ENCODE results near the gene FAM219A. TPM values are rescaled to one million over a fixed set of nuclear protein-coding genes. Genes with fewer than 3 reads are reported as not detected.

FAM219A gene
- total RNA-seq, 1 experiment from 2014 or later, result 63.3 TPM

DNA sequence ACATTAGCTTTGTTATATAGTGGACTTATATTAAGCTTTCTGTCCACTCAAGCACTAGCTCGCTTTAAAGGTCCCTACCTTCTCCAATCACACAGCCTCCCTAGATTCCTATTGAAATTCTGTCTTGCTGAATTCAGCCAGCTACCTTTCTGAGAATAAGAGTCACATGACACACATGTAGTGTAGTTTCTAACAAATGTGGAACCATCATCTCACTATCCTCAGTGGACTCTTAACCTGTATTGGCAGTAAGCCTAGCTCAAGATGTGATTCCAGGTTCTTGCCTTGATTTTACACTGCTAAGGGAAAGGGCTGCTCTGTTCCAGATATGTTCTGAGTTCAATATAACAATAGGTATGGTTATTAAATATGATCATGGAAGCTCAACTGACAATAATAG lies 11.4 kb downstream of the FAM219A start:
- POLR2A ChIA-PET (ENCODE audit: low non-redundant PET), result no interaction called here
- Histone ChIP-seq H3K4me3 (ENCODE audit: low read depth, low read length, poor library complexity, severe bottlenecking) (no peak overlapping the region), H3K4me1 (ENCODE audit: insufficient read depth, low read length, poor library complexity, severe bottlenecking) (peaks cover 35% of the 10 kb centered on the region), H3K36me3 (ENCODE audit: insufficient read depth, low read length, poor library complexity, severe bottlenecking) (no peaks in the 10 kb centered on the region), H3K27ac (ENCODE audit: low read depth, low read length, poor library complexity, severe bottlenecking) (no peak overlapping the region), H3K9me3 (ENCODE audit: low read depth, low read length, poor library complexity, severe bottlenecking) (no peaks in the 10 kb centered on the region), H3K27me3 (replicated peaks; ENCODE audit: insufficient read depth, low read depth, low read length, poor library complexity) (no peaks in the 10 kb centered on the region)
- intact Hi-C loops (cut with micrococcal nuclease; ENCODE audit: unreplicated experiment), result loop anchor here (2.0 kb wide), 1 partner anchor 34 kb away; no protein-coding TSS in a partner anchor
- no TSS peak for BruUV-seq (replicated peaks)
- CTCF ChIA-PET, result no interaction called here
- TF ChIP-seq CTCF (conservative IDR thresholded peaks at IDR 0.05; ENCODE audit: low read depth, low read length) (no peak), EZH2 (IDR thresholded peaks at IDR 0.05; ENCODE audit: borderline replicate concordance, low read depth, low read length, poor library complexity, severe bottlenecking) (no peak)
- no peak for DNase-seq (ENCODE audit: low spot score)

DNA sequence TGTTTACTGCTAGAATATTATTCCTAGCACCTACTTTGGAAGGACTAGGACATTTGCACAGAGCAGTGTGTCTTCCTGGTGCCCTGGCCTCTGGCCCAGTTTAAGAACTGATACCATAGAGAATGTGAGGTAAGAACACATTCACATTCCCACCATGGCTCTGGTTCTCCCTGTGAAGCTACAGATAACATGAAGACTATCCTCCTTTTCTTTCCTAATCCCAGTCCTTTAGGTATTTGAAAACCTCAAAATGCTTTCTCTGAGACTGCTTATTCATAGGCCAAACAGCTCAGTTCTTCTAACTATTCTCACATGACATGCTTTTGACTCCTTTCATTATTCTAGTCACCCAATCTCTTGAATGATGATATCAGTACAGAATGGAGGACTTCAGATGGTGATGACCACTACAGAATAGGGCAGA lies 11.9 kb downstream of the FAM219A start:
- CTCF ChIA-PET, result no interaction called here
- Histone ChIP-seq H3K36me3 (ENCODE audit: insufficient read depth, low read length, poor library complexity, severe bottlenecking) (no peaks in the 10 kb centered on the region), H3K27me3 (replicated peaks; ENCODE audit: insufficient read depth, low read depth, low read length, poor library complexity) (no peaks in the 10 kb centered on the region), H3K4me1 (ENCODE audit: insufficient read depth, low read length, poor library complexity, severe bottlenecking) (peaks cover 38% of the 10 kb centered on the region), H3K4me3 (ENCODE audit: low read depth, low read length, poor library complexity, severe bottlenecking) (no peak overlapping the region), H3K9me3 (ENCODE audit: low read depth, low read length, poor library complexity, severe bottlenecking) (no peaks in the 10 kb centered on the region), H3K27ac (ENCODE audit: low read depth, low read length, poor library complexity, severe bottlenecking) (no peak overlapping the region)
- intact Hi-C loops (cut with micrococcal nuclease; ENCODE audit: unreplicated experiment), result loop anchor here (2.0 kb wide), 1 partner anchor 34 kb away; no protein-coding TSS in a partner anchor
- no peak for DNase-seq (ENCODE audit: low spot score)
- TF ChIP-seq CTCF (conservative IDR thresholded peaks at IDR 0.05; ENCODE audit: low read depth, low read length) (no peak), EZH2 (IDR thresholded peaks at IDR 0.05; ENCODE audit: borderline replicate concordance, low read depth, low read length, poor library complexity, severe bottlenecking) (no peak)
- no TSS peak for BruUV-seq (replicated peaks)
- POLR2A ChIA-PET (ENCODE audit: low non-redundant PET), result interaction anchor here (0.6 kb wide), 1 partner anchor 32 kb away, joined by 4 read pairs; no protein-coding TSS in a partner anchor

- no peak overlapping the region for H3K4me3 ChIP-seq (ENCODE audit: low read depth, low read length, poor library complexity, severe bottlenecking)
- DNase-seq (ENCODE audit: low spot score), result no peak
- intact Hi-C loops (cut with micrococcal nuclease; ENCODE audit: unreplicated experiment), result no loop called here
- H3K4me1 ChIP-seq (ENCODE audit: insufficient read depth, low read length, poor library complexity, severe bottlenecking), result peaks cover 55% of the 10 kb centered on the region
- no peaks in the 10 kb centered on the region for H3K27me3 ChIP-seq (replicated peaks; ENCODE audit: insufficient read depth, low read depth, low read length, poor library complexity)
- H3K36me3 ChIP-seq (ENCODE audit: insufficient read depth, low read length, poor library complexity, severe bottlenecking), result no peaks in the 10 kb centered on the region
- no peak for TF ChIP-seq CTCF (conservative IDR thresholded peaks at IDR 0.05; ENCODE audit: low read depth, low read length)
- no peak for TF ChIP-seq EZH2 (IDR thresholded peaks at IDR 0.05; ENCODE audit: borderline replicate concordance, low read depth, low read length, poor library complexity, severe bottlenecking)
- H3K9me3 ChIP-seq (ENCODE audit: low read depth, low read length, poor library complexity, severe bottlenecking), result no peaks in the 10 kb centered on the region
- peak overlapping the region; percentile 53 for H3K27ac ChIP-seq (ENCODE audit: low read depth, low read length, poor library complexity, severe bottlenecking)
- POLR2A ChIA-PET (ENCODE audit: low non-redundant PET), result no interaction called here
- BruUV-seq (replicated peaks), result no TSS peak
- CTCF ChIA-PET, result interaction anchor here (1.0 kb wide), 1 partner anchor 40 kb away, joined by 4 read pairs; no protein-coding TSS in a partner anchor
These were observed 14.4 kb downstream of the FAM219A start for GRCh38 chr9:34443976-34444375.
